Measurements from ENCODE around the gene PGBD1. TPM values are rescaled to one million over a fixed set of nuclear protein-coding genes. Genes with fewer than 3 reads are reported as not detected.

PGBD1 gene
- total RNA-seq = 1 to 10 TPM; 1.5 to 1.6 TPM

GRCh38 chr6:28281288-28282064, at the start of gene PGBD1:
Gene PGBD1, plus strand, starts transcription at chr6:28281572. Its CDS starts 2,242 bp downstream, at chr6:28283814.
- H3K27ac Mint-ChIP-seq = no peak within 1 kb of the TSS
- peak within 1 kb of the TSS; percentile 76 for H3K4me3 Mint-ChIP-seq
- peak; percentile 87 for ATAC-seq
- peak; percentile 74 for DNase-seq
- H3K9me3 Mint-ChIP-seq (ENCODE audit: low read depth) = no peaks in the 10 kb centered on the region
- peaks cover 16% of the 10 kb centered on the region for H3K36me3 Mint-ChIP-seq (ENCODE audit: low read depth)
- intact Hi-C loops (cut with DNase I, micrococcal nuclease) = loop anchor here in 1 of 2 experiments (1.0 kb wide), 1 partner anchor 29 kb away; the partner anchor contains the start of gene ZKSCAN4
- peaks cover 18% of the 10 kb centered on the region for H3K27me3 Mint-ChIP-seq
- CTCF ChIA-PET = interaction anchor here (0.6 to 1.4 kb wide), 4 partner anchors 35 to 118 kb away, joined by 3 read pairs; partner anchors contain the start of gene ZSCAN12
- POLR2A ChIA-PET = interaction anchor here (0.9 to 1.0 kb wide), 2 partner anchors 14 to 140 kb away, joined by 3 to 4 read pairs; partner anchors contain the start of genes ZKSCAN8 and ZSCAN26
- H3K4me1 Mint-ChIP-seq = peaks cover 9% of the 10 kb centered on the region

- H3K4me3 Mint-ChIP-seq = no peak overlapping the region
- H3K4me1 Mint-ChIP-seq = no peaks in the 10 kb centered on the region
- H3K27me3 Mint-ChIP-seq = peaks cover 2% of the 10 kb centered on the region
- no peaks in the 10 kb centered on the region for H3K36me3 Mint-ChIP-seq (ENCODE audit: low read depth)
- POLR2A ChIA-PET = no interaction called here
- intact Hi-C loops (cut with DNase I, micrococcal nuclease) = no loop called here
- CTCF ChIA-PET = interaction anchor here (1.0 kb wide), 2 partner anchors 9 to 123 kb away, joined by 3 read pairs; no protein-coding TSS in a partner anchor
- H3K9me3 Mint-ChIP-seq (ENCODE audit: low read depth) = no peaks in the 10 kb centered on the region
- DNase-seq = no peak
- no peak overlapping the region for H3K27ac Mint-ChIP-seq
- ATAC-seq = no peak
Measured at GRCh38 chr6:28232785-28233184, 48.6 kb upstream of the PGBD1 start.

DNA sequence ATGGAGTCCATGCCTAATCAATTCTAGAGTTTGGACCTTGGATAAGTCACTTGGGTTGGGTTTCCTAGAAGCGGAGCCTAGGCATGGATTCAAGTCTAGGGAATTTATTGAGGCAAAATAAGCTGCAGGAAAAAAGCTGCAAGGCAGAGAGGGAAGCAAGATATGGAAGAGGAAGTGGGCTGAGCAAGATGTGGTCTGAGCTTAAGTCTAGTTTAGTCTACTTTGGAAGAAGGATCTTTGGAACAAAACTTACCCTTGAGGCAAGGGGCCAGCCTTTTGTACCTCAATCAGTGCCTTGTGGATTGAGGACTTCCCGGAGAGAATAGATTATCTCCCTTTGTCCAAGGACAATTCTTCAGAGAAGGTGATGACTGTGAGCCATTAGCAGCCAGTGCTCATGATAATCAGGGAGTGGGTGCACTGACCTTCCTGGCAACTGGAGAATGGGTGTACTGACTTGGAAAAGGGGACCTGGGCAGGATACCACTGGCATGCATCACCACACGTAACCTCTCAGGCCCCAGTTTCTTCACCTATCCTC, 45.4 kb upstream of the PGBD1 start:
- Mint-ChIP-seq H3K4me1 (no peaks in the 10 kb centered on the region), H3K36me3 (ENCODE audit: low read depth) (no peaks in the 10 kb centered on the region), H3K9me3 (ENCODE audit: low read depth) (no peaks in the 10 kb centered on the region), H3K27ac (no peak overlapping the region), H3K27me3 (peaks cover 4% of the 10 kb centered on the region), H3K4me3 (no peak overlapping the region)
- DNase-seq (no peak), ATAC-seq (no peak)
- CTCF ChIA-PET = no interaction called here
- intact Hi-C loops (cut with DNase I, micrococcal nuclease) = no loop called here
- POLR2A ChIA-PET = no interaction called here

GRCh38 chr6:28239636-28240035, 41.7 kb upstream of the PGBD1 start:
- no peak overlapping the region for H3K27ac Mint-ChIP-seq
- no peaks in the 10 kb centered on the region for H3K4me1 Mint-ChIP-seq
- intact Hi-C loops (cut with DNase I, micrococcal nuclease) = no loop called here
- no peak overlapping the region for H3K4me3 Mint-ChIP-seq
- DNase-seq (no peak), ATAC-seq (no peak)
- peaks cover 4% of the 10 kb centered on the region for H3K27me3 Mint-ChIP-seq
- no peaks in the 10 kb centered on the region for H3K9me3 Mint-ChIP-seq (ENCODE audit: low read depth)
- CTCF ChIA-PET = no interaction called here
- H3K36me3 Mint-ChIP-seq (ENCODE audit: low read depth) = peaks cover 4% of the 10 kb centered on the region
- POLR2A ChIA-PET = no interaction called here

- POLR2A ChIA-PET = no interaction called here
- peaks cover 4% of the 10 kb centered on the region for H3K27me3 Mint-ChIP-seq
Measured at GRCh38 chr6:28240471-28240870, 40.9 kb upstream of the PGBD1 start.

GRCh38 chr6:28243946-28244345, 37.4 kb upstream of the PGBD1 start:
- Mint-ChIP-seq H3K4me1 (no peaks in the 10 kb centered on the region), H3K27me3 (no peaks in the 10 kb centered on the region), H3K27ac (no peak overlapping the region), H3K4me3 (no peak overlapping the region), H3K9me3 (ENCODE audit: low read depth) (no peaks in the 10 kb centered on the region), H3K36me3 (ENCODE audit: low read depth) (peaks cover 37% of the 10 kb centered on the region)
- ATAC-seq (no peak), DNase-seq (no peak)
- intact Hi-C loops (cut with DNase I, micrococcal nuclease) = no loop called here
- CTCF ChIA-PET = interaction anchor here (0.7 kb wide), 1 partner anchor 113 kb away, joined by 3 read pairs; no protein-coding TSS in a partner anchor
- POLR2A ChIA-PET = no interaction called here

More at GRCh38 chr6:28240471-28240870, 40.9 kb upstream of the PGBD1 start:
- Mint-ChIP-seq H3K4me3 (no peak overlapping the region), H3K4me1 (no peaks in the 10 kb centered on the region), H3K27ac (no peak overlapping the region), H3K9me3 (ENCODE audit: low read depth) (no peaks in the 10 kb centered on the region), H3K36me3 (ENCODE audit: low read depth) (peaks cover 10% of the 10 kb centered on the region)
- ATAC-seq (no peak), DNase-seq (no peak)
- CTCF ChIA-PET = no interaction called here
- intact Hi-C loops (cut with DNase I, micrococcal nuclease) = no loop called here

DNA sequence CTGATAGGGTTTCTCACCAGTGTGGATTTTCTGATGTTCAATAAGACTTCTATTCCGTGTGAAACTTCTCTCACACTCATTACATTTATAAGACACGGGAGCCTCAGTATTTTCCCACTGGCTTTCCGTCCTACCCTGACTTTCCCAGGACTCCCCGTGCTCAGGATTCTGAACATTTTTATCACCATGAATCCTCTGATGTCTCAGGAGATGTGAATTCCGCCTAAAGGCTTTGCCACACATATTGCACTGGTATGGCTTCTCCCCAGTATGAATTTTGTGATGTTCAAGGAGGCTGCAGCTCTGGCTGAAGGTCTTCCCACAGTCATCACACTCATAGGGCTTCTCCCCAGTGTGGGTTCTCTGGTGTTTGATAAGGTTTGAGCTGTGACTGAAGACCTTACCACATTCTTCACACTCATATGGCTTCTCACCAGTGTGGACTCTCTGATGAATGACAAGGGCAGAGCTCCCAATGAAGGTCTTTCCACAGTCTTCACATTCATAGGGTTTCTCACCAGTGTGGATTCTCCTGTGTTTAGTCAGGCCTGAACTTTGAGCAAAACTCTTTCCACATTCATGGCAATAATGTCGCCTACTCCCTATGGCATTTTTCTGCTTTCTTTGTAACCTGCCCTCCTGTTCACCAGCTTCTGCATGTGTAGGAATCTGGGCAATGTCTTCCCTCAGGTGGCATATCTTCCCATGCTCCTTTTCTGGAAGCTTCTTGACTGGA, 36.0 kb upstream of the PGBD1 start:
- no peaks in the 10 kb centered on the region for H3K4me1 Mint-ChIP-seq
- POLR2A ChIA-PET = interaction anchor here (0.6 kb wide), 1 partner anchor 1082 kb away, joined by 5 read pairs; no protein-coding TSS in a partner anchor
- ATAC-seq = no peak

DNA sequence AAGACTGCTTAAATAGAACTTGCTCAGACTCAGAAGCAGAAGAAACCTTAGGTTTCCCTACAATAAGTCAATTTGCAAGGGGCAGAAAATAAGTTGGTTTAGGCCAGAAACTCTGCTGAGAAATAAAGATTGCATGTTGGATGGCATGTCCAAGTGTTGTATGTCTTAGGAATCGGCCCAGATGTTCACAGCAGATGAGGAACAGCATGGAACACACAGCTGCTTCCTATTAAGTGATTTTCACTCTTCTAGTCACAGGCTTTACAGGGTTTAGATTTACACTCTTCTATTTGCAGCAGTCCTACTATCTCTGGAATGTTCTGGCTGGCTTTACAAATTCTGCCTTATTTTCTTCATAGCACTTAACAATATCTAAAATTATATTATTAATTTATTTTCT, 32.5 kb upstream of the PGBD1 start:
- Mint-ChIP-seq H3K4me3 (no peak overlapping the region), H3K27me3 (no peaks in the 10 kb centered on the region), H3K4me1 (peaks cover 14% of the 10 kb centered on the region), H3K27ac (no peak overlapping the region), H3K9me3 (ENCODE audit: low read depth) (no peaks in the 10 kb centered on the region), H3K36me3 (ENCODE audit: low read depth) (peaks cover 38% of the 10 kb centered on the region)
- DNase-seq (no peak), ATAC-seq (no peak)
- POLR2A ChIA-PET = no interaction called here
- CTCF ChIA-PET = interaction anchor here (0.9 to 1.5 kb wide), 2 partner anchors 108 to 109 kb away, joined by 3 to 7 read pairs; no protein-coding TSS in a partner anchor
- intact Hi-C loops (cut with DNase I, micrococcal nuclease) = no loop called here

More for the DNA sequence above, 36.0 kb upstream of the PGBD1 start:
- CTCF ChIA-PET = no interaction called here
- Mint-ChIP-seq H3K9me3 (ENCODE audit: low read depth) (no peaks in the 10 kb centered on the region), H3K27me3 (no peaks in the 10 kb centered on the region), H3K4me3 (no peak overlapping the region), H3K27ac (no peak overlapping the region), H3K36me3 (ENCODE audit: low read depth) (peaks cover 38% of the 10 kb centered on the region)
- intact Hi-C loops (cut with DNase I, micrococcal nuclease) = no loop called here
- no peak for DNase-seq

GRCh38 chr6:28250747-28251146, 30.6 kb upstream of the PGBD1 start:
- Mint-ChIP-seq H3K4me3 (peak overlapping the region; percentile 99), H3K27ac (peak overlapping the region; percentile 4), H3K4me1 (peaks cover 14% of the 10 kb centered on the region), H3K27me3 (no peaks in the 10 kb centered on the region), H3K9me3 (ENCODE audit: low read depth) (no peaks in the 10 kb centered on the region), H3K36me3 (ENCODE audit: low read depth) (peaks cover 25% of the 10 kb centered on the region)
- CTCF ChIA-PET = interaction anchor here (1.0 to 1.4 kb wide), 3 partner anchors 23 to 160 kb away, joined by 3 read pairs; no protein-coding TSS in a partner anchor
- POLR2A ChIA-PET = no interaction called here
- DNase-seq (no peak), ATAC-seq (no peak)
- intact Hi-C loops (cut with DNase I, micrococcal nuclease) = loop anchor here (5.0 to 10.0 kb wide), 3 partner anchors 97 to 866 kb away; partner anchors contain the start of genes ZKSCAN3 (in 1 of the 2), ZNF165 (in 1 of the 2) and ZNF391 (in 1 of the 2)

DNA sequence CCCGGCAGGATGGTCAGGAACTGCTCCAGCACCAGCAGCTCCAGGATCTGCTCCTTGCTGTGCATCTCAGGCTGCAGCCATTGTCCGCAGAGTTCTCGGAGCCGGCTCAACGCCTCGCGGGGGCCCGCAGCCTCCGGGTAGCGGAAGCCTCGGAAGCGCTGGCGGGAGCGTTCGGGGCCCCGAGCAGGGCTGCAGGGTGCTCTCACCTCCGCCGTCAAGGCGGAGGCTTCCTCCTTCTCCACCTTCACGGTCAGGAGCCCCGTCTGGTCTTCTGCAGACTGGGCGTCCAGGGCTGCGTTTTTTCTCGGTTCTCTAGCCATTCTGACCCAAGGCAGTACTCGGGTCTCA, 29.7 kb upstream of the PGBD1 start:
- ChIA-PET POLR2A (interaction anchor here (1.1 to 1.2 kb wide), 2 partner anchors 15 to 18 kb away, joined by 3 to 19 read pairs; partner anchors contain the start of gene ZSCAN26), CTCF (interaction anchor here (1.1 to 1.4 kb wide), 3 partner anchors 12 to 17 kb away, joined by 5 to 12 read pairs (median 5); partner anchors contain the start of gene ZSCAN26)
- ATAC-seq (peak; percentile 72), DNase-seq (peak; percentile 64)
- intact Hi-C loops (cut with DNase I, micrococcal nuclease) = loop anchor here (1.0 to 10.0 kb wide), 11 partner anchors 16 to 867 kb away; partner anchors contain the start of genes ZSCAN26 (in 2 of the 2), PGBD1 (in 1 of the 2), ZKSCAN3 (in 1 of the 2) and ZKSCAN8 (in 1 of the 2)
- peaks cover 17% of the 10 kb centered on the region for H3K36me3 Mint-ChIP-seq (ENCODE audit: low read depth)
- peak overlapping the region; percentile 96 for H3K27ac Mint-ChIP-seq
- H3K9me3 Mint-ChIP-seq (ENCODE audit: low read depth) = no peaks in the 10 kb centered on the region
- H3K4me1 Mint-ChIP-seq = peaks cover 14% of the 10 kb centered on the region
- H3K27me3 Mint-ChIP-seq = peaks cover 1% of the 10 kb centered on the region
- peak overlapping the region; percentile 99 for H3K4me3 Mint-ChIP-seq
